NCI-H2196 (cell line): ENCODE measurements around the gene UBE2D3.
"Not testable (repeated sequence)": the region's sequence is repeated elsewhere in the genome, so short reads cannot be mapped to it uniquely, and the experiment has no call there.

Experiments
- DNase-seq: peaks from one replicate; lab custom pipeline; 2025; ENCODE audit not compliant: unreplicated experiment; lab: John Stamatoyannopoulos, UW

UBE2D3 gene

DNA sequence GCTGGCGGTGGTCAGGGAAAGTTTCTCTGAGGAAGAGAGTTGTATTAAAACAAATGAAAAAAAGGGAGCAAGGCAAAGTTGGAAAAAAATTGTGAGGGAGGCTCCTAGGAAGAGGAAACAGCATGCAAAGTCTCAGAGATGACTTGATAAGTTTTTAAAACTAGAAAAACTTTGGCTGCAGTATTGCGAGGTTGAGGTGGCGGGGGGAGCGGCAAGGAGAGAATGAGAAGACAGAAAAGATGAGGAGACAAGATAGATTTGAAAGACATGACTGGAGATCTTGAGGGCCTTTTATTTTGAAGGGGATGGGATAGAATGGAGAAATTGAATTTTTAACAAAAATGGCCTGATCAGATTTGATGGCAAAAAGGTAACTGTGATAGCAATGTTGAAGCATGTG lies 4.8 kb upstream of the UBE2D3 start:
- no peak for DNase-seq

DNA sequence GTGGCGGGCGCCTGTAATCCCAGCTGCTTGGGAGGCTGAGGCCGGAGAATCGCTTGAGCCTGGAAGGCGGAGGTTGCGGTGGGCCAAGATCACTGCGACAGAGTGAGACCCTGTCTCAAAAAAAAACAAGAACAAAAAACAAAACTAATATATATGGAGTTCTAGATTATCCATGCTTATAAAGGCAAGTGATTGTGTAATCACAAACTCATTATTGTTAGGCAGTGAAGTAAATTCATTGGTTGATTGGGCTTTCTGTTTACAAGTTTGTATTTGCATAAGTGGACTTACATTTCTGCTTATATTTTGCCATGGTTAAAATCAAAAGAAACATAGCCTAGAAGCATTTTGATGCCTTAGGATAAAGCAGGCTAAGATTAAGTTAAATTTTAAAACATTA lies 2.5 kb upstream of the UBE2D3 start:
- DNase-seq, result no peak

DNA sequence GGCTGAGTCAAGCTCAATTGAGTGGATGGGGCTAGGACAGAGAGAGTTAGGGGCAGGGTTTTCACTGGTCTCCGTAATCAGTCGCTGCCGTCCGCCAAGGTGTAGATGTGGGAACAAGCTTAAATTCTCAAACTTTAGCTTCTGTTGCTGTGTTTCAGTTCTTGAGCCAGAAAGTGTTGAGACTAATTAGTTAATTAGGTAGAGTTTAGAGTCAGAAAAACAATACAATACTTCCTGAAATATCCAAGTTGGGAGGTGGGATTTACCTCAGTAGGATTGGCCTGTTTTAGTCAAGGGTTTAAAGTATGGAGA lies 1.1 kb upstream of the UBE2D3 start:
- no peak for DNase-seq

DNA sequence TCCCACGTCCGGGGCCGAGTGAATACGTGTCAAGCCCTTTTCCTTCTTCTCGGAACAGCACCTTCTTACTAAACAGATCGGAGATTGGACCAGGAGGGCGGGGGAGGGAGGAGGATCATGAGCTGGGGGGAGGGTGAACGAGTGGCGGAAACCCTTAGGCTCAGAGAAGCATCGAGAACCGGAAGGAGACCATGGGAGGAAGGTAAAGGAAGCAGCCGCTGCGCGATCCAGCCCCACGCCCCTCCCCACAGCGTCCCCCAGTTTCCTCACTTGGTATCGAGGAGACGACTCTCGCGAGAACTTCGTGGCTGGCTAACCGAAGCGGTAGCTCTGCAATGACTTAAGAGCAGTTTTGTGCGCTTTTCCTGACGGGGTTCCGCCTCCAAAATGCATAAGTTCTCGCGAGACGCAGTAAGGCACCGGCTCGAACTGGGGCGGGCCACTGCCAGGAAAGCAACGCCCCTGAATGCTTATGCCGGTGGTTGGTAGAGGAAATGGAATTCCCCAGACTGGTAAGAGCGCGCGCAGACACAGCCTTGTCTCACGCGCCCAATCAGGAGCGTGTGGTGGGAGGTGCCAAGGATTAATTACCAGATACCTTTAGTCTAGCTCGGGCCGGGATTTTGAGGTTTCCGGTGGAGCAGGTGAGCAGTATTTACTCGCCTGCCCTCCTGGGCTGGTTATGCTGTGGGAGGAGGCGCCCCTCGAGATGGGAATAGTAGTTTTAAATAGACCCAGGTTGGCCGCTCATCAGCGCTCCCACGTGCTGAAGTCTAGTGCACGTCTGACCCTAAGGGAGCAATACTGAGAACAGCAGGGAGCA lies 534 bp upstream of the UBE2D3 start:
- DNase-seq, result peak; percentile 98

DNA sequence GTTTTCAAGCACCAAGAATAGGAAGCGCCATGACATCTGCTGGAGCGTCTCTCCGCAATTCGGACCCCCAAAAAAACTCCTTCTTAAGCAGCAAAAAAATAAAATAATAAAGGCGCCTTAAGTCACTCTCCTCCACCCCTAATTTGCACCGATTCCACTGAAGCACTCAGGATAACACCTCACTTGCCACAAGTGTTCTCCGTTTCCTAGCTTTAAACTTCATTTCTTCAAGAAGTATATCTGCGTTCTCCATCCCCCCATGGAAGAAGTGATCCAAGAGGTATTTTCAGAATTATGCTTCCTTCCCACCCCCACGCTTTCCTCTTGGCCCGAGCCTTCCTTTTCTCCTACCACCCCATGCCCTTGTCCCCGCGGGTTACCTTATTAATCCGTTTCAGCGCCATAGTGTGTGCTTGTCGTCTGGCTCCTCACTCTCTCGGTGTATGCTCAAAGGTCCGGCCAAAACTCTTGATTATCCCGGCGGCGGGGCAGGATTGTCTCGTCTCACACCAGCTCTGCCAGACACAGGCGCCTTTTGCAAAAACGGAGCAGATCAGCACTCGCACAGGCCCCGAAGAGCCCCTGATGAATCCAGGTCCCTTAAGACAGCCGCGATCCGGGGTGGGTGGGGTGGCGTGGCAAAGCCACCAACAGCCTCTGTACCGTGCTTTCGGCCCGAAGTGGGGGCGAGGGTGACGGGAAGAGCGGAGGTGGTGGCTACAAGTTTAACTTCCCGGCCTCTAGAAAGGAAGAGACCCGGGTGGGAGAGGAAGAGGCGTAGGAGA lies 1.1 kb downstream of the UBE2D3 start:
- DNase-seq, result no peak

DNA sequence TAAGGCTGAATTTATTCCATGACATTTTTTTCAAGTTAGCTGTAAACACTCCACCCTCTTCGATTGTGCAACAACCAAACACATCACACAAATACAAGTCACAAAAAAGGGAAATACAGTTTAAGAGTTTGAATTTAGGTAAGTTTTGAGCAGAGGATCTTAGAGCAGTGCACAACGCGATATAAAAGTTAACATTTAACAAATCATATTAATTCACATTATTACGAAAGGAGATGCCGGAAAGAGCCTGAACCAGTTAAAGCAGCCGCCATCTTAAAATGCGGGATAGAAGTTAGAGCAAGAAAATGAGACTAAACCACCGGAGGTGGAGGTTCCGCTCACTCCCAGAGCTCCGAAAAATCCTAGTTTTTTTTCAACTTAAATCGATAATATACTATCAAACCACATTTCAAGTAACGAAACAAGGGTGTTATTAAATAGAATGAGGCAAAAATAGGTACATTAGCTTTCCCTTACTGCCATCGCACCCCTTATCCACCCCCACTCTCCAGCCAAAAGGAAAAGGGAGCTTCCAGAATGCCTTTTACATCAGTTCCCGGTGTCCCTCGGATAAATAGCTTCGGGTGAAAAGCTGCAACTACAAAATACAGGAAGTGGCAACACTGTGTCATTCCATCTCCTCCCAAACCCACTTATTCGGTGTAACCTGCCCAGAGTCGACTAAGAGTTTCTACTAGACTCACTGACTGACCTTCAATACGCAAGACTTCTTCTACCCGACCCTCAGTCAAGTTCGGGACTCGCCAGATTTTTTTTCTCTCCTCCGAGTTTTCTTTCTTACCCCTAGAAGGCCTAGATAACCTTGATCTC lies 1.9 kb downstream of the UBE2D3 start:
- peak; percentile 12 for DNase-seq

DNA sequence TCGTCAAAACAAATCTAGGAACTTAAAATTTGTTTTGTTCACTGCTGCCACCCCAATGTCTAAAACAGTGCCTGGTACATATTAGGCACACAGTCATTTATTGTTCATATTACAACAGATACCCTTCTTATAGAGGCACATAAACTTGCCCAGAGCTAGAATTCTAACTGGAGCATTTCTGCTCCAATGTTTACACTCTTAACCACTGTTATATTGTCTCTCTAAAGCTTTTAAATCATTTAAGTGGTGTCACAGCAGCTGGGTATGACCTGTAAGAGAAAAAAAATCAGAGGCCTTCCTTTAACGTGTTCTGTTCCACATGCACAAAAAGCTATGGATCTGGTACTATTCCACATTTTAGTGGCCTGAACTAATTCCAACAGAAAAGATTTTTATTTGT lies 3.0 kb downstream of the UBE2D3 start:
- DNase-seq, result no peak

DNA sequence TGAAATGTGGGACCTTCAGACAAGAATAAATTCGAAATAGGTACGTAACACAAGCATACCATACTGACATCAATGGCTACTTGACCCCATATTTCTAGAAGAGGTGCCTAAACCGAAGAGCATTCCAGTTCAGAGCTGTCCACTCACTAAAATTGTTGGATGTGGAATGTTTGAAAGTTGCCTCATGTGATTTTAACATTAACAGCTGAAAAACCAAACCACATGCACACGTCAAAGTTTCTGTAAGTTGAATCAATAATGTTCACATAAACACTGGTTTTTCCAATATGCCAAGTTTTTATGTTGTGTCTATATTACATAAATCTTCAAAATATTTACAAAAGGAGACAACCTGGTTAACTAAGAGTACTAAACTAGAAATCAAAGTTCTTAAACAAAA lies 3.5 kb downstream of the UBE2D3 start:
- DNase-seq, result no peak

DNA sequence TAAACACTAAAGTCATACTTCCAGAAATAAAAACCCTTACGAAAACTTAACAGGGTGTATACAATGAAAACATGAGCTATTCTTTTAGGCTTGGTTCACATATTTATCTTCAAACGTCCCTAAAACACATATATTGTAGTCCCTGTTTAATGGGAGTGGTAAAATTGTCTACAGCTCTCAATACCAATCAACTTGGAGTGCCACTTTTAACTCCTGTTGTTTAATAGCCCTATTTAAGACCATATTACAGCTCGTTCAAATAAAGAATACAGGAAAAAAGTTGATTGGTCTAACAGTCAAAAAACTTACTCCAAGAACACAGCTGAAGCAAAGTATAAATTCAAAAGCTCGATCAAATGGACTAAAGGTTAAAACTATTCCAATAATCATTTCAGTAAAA lies 3.9 kb downstream of the UBE2D3 start:
- no peak for DNase-seq

DNA sequence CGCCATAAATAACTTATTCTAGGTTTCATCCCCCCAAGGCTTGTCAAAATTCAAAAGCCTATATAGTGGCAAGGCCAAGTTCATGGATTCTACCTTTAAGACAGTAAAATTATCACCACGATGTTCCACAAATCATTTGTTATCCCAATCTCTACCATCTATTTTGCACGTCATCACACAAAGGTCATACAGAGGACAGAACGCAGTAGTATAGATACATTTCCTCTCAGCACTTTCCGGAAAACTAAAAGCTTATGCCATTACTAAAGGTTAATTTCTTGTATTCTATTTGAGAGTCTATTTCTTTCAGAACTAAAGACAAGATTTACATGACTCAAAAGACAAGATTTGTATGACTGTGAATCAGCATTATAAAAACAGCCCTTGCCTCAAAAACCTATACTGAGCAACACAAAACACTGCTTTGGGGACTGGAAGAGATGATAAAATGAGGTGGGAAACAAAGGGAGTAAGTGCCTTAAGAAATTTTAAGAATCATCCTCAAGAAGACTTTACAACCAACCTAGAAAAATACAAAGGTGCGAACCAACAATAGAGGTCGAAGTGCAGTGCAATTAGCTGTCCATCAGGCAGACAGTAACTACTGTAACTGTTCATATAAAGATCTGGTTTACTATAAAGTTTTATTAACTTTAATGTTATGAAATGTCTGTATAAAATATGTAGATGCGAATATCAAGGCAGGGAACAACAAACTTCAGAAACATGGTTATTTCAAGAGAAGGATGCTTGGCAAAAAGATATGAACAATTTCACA lies 7.6 kb downstream of the UBE2D3 start:
- no peak for DNase-seq

DNA sequence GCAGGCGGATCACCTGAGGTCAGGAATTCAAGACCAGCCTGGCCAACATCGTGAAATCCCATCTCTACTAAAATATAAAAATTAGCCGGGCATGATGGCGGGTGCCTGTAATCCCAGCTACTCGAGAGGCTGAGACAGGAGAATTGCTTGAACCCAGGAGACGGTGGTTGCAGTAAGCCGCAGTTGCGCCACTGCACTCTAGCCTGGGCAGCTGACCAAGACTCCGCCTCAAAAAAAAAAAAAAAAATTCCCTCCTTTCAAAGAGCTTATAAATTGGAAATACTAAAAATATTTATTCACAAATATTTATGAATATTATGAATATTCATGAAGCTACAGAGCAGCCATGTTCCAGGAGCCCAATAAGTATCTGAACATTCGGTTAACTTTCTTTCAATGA lies 8.3 kb downstream of the UBE2D3 start:
- not testable (repeated sequence) for DNase-seq

DNA sequence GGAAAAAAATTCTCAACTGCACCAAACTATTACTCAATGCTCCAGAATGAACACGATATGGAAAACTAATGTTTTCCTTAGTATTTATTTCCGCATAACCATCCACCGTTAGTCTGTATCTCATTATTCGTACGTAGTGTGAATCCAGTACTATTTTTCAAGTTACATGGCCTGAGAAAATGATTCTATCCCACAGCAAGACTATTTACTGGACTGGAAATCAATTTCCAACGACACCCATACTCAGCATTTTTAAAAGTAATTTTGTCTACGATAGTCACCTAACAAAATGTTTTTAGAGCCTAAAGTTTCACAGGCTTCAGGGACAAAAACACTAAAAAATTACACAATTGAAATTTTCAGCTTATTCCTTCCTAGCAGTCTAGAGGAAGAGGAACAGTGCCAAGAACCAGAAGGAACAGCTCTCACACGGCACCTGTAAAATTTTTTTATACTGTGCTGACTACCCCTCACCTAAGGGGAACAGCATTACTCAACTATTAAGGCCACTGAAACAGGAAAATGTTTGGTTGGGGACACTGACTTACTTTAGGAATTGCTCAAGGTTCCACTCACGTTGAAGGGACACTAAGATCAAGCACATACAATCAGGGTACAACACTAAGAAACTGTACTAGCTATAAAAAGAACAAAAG lies 9.6 kb downstream of the UBE2D3 start:
- DNase-seq, result no peak

DNA sequence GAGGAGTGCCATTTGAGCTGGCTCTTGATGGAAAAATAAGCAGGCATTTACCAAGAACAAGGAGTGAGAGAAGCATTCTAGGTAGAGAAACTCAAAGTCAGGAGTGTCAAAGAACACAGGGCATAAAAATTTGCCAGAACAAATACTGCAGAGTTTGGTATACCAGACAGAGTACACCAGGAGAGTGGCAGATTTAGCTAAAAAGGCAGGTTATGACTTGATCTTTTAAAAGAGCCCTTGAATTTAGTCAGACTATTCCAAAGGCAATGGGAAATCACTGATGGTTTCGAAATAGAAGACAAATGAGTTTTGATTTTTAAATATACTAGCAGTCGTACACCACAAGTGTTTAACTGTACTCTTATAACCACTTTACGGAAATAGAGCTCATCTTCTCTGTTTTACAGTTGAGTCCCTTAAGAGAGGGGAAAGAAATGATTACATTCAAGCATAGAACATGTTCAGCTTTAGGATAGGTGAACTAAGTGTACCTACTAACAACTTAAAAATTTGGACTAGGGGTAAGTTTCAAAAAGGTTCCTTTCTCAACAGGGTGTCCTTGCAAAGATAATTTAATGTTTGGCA lies 10.2 kb downstream of the UBE2D3 start:
- no peak for DNase-seq

DNA sequence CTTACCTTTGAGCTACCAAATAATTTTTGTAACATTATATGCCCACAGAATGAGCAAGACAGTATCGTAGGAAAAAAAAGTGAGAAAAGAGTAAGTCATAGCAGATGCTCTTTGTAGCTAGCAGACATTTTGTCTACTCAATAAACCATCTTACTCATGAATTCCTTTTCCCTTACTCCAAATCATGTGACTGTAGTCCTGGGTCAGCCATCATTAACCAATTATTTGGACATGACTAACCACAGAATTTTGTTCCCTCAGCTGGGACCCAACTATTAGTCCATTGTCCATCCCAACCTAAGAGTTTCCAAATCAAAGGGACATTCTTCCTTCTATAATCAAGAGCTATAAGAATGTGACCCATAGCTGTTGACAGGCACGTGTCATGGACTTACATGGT lies 11.4 kb downstream of the UBE2D3 start:
- no peak for DNase-seq

DNA sequence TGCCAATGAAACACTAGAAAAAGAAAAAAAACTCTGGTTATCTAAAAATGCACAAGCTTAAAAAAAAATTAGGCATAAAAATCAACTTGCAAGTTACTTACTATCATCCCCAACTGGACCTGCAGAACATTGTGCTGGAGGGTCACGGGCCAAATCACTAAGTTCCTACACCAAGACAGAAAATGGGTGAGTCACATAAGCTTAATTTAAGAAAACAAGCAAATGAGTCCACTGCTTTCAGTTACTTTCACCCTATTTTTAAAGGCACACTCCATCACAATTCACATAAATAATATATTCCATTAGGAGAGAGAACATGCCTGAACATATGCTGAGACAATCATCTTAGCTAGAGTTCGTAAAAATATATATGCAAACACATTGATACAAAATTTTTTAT lies 17.7 kb downstream of the UBE2D3 start:
- no peak for DNase-seq

DNA sequence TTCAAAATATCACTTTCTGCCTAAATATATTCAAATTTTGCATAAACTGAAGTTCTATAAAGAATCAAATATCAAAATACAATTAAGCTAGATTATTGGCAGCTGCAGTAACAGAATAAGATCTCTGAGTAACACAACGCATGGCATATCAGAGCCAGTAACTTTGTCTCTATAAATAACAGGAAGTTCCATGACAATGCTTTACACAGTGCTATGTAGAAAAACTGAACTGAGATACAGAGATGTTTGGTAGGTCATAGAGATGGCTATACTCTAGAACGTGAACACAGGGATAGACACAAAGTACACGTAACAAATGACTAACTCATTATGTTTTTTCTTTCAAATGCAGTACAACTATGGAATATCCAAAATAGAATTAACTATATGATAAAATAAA lies 18.2 kb downstream of the UBE2D3 start:
- DNase-seq, result no peak

DNA sequence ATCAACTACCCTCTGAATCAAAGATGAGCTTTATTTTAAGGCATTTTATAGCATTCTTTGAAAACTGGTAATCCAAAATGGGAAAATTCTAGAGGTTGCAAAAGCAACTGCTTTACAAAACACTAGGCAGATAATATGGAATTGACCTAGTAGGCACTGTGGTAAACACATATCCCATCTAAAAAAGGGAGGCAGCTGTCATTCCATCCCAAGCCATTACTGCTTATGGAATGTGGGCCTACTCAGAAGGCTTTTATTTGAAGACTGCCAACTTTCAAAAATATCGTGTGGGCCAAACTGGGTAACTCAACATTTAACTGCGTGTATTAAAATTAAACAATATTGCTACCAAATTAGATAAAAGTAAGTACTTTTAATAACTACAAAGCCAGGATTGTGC lies 19.3 kb downstream of the UBE2D3 start:
- no peak for DNase-seq

DNA sequence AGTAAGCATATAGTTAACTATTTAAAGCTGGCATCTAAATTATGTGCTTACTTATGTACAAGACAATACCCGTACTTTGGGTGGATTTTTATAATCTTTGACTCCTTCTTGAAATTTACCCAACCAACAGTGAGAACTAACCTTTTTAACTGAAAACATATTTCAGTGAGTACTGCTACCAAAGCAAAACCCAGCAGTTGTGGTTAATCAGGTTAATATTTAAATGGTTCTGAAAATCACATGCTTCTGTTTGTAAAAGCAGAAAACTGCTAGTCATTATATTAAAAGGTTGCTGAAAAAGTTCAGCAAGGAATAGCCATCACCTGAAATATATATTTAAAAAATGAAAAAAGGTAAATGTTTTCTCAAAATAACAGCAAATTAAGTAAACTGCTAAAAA lies 20.0 kb downstream of the UBE2D3 start:
- DNase-seq, result no peak

DNA sequence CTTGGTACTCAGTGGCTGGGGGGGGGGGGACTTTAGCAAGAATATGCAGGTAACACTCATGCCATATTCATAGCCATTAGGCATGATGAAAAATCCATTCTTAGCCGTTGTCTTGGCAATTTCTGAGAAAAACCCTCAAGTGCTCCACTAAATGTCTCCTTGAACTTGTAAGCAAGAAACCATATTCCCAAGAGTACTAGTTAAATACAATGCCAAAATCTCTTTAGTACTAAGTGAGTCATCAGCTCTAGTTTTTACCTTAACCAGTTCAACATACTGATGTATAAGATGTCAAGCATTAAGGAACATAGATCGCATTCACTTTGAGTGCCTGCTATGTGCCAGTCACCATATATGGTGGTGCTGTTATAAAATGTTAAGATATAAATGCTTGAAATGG lies 27.5 kb downstream of the UBE2D3 start:
- DNase-seq, result no peak

DNA sequence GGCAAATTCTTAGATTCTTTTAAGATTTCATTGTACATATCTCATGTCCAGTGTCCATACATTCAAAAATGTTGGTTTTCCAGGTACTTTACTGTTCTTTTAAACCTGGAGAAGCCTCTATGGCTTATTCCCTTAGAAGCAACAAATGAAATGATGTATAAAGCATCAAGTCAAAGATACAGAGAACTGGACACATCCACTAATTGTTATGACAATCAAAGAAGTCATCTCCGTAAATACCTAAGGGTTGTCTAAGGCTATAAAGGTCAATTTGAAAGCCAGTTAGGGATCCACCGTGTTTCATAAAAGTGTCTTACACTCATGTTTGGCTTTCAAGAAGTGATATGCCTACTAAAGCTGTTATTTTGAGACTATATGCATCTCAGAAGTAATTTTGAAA lies 32.4 kb downstream of the UBE2D3 start:
- DNase-seq, result no peak
